ENCODE measurements around the gene GADD45B.

The GADD45B gene

GRCh38 chr19:2431318-2432055 lies 44.4 kb upstream of the GADD45B start:
- Histone ChIP-seq H3K27me3 (ENCODE audit: low read depth, low read length) (no peaks in the 10 kb centered on the region), H3K4me2 (ENCODE audit: low read length) (no peak overlapping the region), H4K20me1 (ENCODE audit: insufficient read depth, low read length) (peaks cover 4% of the 10 kb centered on the region), H3K79me2 (ENCODE audit: low read length) (peaks cover 21% of the 10 kb centered on the region), H3K4me3 (ENCODE audit: low read length) (no peak overlapping the region), H3K36me3 (replicated peaks; ENCODE audit: low read depth, low read length) (peaks cover 50% of the 10 kb centered on the region), H3K4me1 (ENCODE audit: low read length) (peaks cover 5% of the 10 kb centered on the region), H2AFZ (ENCODE audit: low read depth, low read length) (no peak overlapping the region), H3K27ac (ENCODE audit: low read length) (no peak overlapping the region), H3K9ac (ENCODE audit: low read length) (no peak overlapping the region), H3K9me3 (ENCODE audit: insufficient read depth, low read length) (no peaks in the 10 kb centered on the region)
- TF ChIP-seq CTCF (IDR thresholded peaks at IDR 0.05; ENCODE audit: low read depth, low read length) (no peak), EZH2phosphoT487 (IDR thresholded peaks at IDR 0.05; ENCODE audit: low read depth) (no peak)

GRCh38 chr19:2432131-2432848 lies 43.6 kb upstream of the GADD45B start:
- Histone ChIP-seq H3K36me3 (replicated peaks; ENCODE audit: low read depth, low read length) (peaks cover 55% of the 10 kb centered on the region), H3K79me2 (ENCODE audit: low read length) (peaks cover 20% of the 10 kb centered on the region), H3K9me3 (ENCODE audit: insufficient read depth, low read length) (no peaks in the 10 kb centered on the region), H4K20me1 (ENCODE audit: insufficient read depth, low read length) (peaks cover 7% of the 10 kb centered on the region), H2AFZ (ENCODE audit: low read depth, low read length) (no peak overlapping the region), H3K27me3 (ENCODE audit: low read depth, low read length) (no peaks in the 10 kb centered on the region), H3K4me2 (ENCODE audit: low read length) (no peak overlapping the region), H3K4me1 (ENCODE audit: low read length) (peaks cover 5% of the 10 kb centered on the region; the same call in 1 of the 2 replicates), H3K4me3 (ENCODE audit: low read length) (no peak overlapping the region), H3K9ac (ENCODE audit: low read length) (no peak overlapping the region), H3K27ac (ENCODE audit: low read length) (no peak overlapping the region)
- TF ChIP-seq CTCF (IDR thresholded peaks at IDR 0.05; ENCODE audit: low read depth, low read length) = no peak
- TF ChIP-seq EZH2phosphoT487 (IDR thresholded peaks at IDR 0.05; ENCODE audit: low read depth) = no peak

- Histone ChIP-seq H3K4me2 (ENCODE audit: low read length) (no peak overlapping the region), H3K4me1 (ENCODE audit: low read length) (no peaks in the 10 kb centered on the region), H3K27ac (ENCODE audit: low read length) (no peak overlapping the region), H4K20me1 (ENCODE audit: insufficient read depth, low read length) (peaks cover 16% of the 10 kb centered on the region), H3K4me3 (ENCODE audit: low read length) (no peak overlapping the region), H3K9me3 (ENCODE audit: insufficient read depth, low read length) (no peaks in the 10 kb centered on the region), H3K79me2 (ENCODE audit: low read length) (peaks cover 34% of the 10 kb centered on the region), H2AFZ (ENCODE audit: low read depth, low read length) (no peak overlapping the region), H3K9ac (ENCODE audit: low read length) (no peak overlapping the region), H3K27me3 (ENCODE audit: low read depth, low read length) (no peaks in the 10 kb centered on the region), H3K36me3 (replicated peaks; ENCODE audit: low read depth, low read length) (peaks cover 67% of the 10 kb centered on the region)
- TF ChIP-seq EZH2phosphoT487 (IDR thresholded peaks at IDR 0.05; ENCODE audit: low read depth) (no peak), CTCF (IDR thresholded peaks at IDR 0.05; ENCODE audit: low read depth, low read length) (no peak)
Observed at GRCh38 chr19:2433854-2434253, 42.1 kb upstream of the GADD45B start.

GRCh38 chr19:2434267-2434666 lies 41.7 kb upstream of the GADD45B start:
- no peak for TF ChIP-seq CTCF (IDR thresholded peaks at IDR 0.05; ENCODE audit: low read depth, low read length)
- no peak for TF ChIP-seq EZH2phosphoT487 (IDR thresholded peaks at IDR 0.05; ENCODE audit: low read depth)
- H3K36me3 ChIP-seq (replicated peaks; ENCODE audit: low read depth, low read length) = peaks cover 67% of the 10 kb centered on the region

More at GRCh38 chr19:2434267-2434666, 41.7 kb upstream of the GADD45B start:
- H2AFZ ChIP-seq (ENCODE audit: low read depth, low read length) = no peak overlapping the region
- H3K9ac ChIP-seq (ENCODE audit: low read length) = no peak overlapping the region
- no peaks in the 10 kb centered on the region for H3K4me1 ChIP-seq (ENCODE audit: low read length)
- peaks cover 38% of the 10 kb centered on the region for H3K79me2 ChIP-seq (ENCODE audit: low read length)
- H4K20me1 ChIP-seq (ENCODE audit: insufficient read depth, low read length) = peaks cover 19% of the 10 kb centered on the region
- H3K4me2 ChIP-seq (ENCODE audit: low read length) = no peak overlapping the region
- no peaks in the 10 kb centered on the region for H3K9me3 ChIP-seq (ENCODE audit: insufficient read depth, low read length)
- no peak overlapping the region for H3K27ac ChIP-seq (ENCODE audit: low read length)
- no peak overlapping the region for H3K4me3 ChIP-seq (ENCODE audit: low read length)
- no peaks in the 10 kb centered on the region for H3K27me3 ChIP-seq (ENCODE audit: low read depth, low read length)
